C4-2B (cell line): ENCODE measurements around the gene PTPRQ.

Source experiments
- H3K27ac ChIP-seq: fragments of 450-650 bp; 2 replicates; pipeline ENCODE4 v1.5.1; 2017
- ZFX ChIP-seq: fragments of 450-650 bp; IDR thresholded peaks from 2 replicates; pipeline ENCODE4 v1.6.1; 2017
- TF ChIP-seq, protein P1 (sequence below): fragments of 450-650 bp; conservative IDR thresholded peaks from 2 replicates; pipeline ENCODE4 v1.5.1; 2017; ENCODE audit warnings: mild to moderate bottlenecking

Gene PTPRQ

DNA sequence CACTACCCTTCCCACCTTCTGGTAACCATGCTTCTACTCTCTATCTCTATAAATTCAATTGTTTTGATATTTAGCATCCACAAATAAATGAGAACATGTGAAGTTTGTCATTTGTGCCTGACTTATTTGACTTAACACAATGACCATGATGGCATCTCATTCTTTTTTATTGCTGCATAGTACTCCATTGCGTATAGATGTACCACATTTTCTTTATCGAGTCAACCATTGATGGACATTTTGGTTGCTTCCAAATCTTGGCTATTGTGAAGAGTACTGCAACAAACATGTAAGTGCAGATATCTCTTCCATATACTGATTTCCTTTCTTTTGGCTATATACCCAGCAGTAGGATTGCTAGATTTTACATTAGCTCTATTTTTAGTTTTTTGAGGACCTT is 73.6 kb downstream of the PTPRQ start:
- TF ChIP-seq, protein P1, sequence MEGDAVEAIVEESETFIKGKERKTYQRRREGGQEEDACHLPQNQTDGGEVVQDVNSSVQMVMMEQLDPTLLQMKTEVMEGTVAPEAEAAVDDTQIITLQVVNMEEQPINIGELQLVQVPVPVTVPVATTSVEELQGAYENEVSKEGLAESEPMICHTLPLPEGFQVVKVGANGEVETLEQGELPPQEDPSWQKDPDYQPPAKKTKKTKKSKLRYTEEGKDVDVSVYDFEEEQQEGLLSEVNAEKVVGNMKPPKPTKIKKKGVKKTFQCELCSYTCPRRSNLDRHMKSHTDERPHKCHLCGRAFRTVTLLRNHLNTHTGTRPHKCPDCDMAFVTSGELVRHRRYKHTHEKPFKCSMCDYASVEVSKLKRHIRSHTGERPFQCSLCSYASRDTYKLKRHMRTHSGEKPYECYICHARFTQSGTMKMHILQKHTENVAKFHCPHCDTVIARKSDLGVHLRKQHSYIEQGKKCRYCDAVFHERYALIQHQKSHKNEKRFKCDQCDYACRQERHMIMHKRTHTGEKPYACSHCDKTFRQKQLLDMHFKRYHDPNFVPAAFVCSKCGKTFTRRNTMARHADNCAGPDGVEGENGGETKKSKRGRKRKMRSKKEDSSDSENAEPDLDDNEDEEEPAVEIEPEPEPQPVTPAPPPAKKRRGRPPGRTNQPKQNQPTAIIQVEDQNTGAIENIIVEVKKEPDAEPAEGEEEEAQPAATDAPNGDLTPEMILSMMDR, result no peak
- TF ChIP-seq ZFX, result no peak

GRCh38 chr12:80531646-80532045 is 87.6 kb downstream of the PTPRQ start:
- no peak for TF ChIP-seq ZFX
- TF ChIP-seq, protein P1, result no peak
- H3K27ac ChIP-seq, result no peak overlapping the region

More for the DNA sequence above, 73.6 kb downstream of the PTPRQ start:
- no peak overlapping the region for H3K27ac ChIP-seq

DNA sequence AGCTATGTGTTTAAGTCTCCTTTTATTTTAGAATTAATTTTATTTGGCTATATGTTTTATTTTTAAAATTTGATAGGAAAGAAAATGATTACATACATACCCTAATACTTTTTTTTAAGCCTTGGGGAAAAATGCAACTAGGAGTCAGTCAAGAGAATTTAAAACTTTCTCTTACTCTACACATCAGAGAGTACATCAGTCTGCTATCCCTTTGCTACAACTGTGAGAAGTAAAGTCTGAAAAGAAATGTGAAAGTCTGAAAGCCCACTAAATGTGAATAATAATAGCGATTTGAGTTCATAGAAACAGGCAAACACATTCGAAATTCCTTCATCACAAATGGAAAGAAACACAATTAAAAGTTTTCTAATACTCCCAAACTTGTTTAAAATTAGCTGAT is 95.0 kb downstream of the PTPRQ start:
- no peak overlapping the region for H3K27ac ChIP-seq
- no peak for TF ChIP-seq ZFX
- TF ChIP-seq, protein P1, result no peak

- H3K27ac ChIP-seq, result no peak overlapping the region
- TF ChIP-seq ZFX, result no peak
- TF ChIP-seq, protein P1, result no peak
Measured at GRCh38 chr12:80549298-80549697, 105.3 kb downstream of the PTPRQ start.

DNA sequence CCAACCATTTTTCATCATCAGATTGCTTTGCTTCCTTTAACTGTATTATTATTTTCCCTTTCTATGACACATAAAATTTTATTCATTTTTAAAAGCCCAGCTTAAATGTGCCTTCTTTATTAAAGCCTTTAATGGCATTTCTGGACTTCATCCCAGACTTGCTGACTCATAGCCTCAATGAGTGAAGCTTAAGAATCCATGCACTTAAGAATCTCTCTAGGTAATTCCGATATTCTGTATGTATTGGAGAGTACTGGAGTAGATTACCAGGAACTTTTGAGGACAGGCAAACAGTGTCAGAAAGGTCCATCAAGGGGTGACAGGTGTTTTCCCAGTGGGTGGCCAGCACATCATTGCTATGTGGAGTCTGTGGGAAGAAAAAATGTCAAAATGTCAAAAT is 107.9 kb downstream of the PTPRQ start:
- peak overlapping the region; percentile 45; the same call in 1 of the 2 replicates for H3K27ac ChIP-seq
- TF ChIP-seq, protein P1, result no peak
- no peak for TF ChIP-seq ZFX

- TF ChIP-seq, protein P1, result no peak
- TF ChIP-seq ZFX, result no peak
- H3K27ac ChIP-seq, result no peak overlapping the region
Measured at GRCh38 chr12:80553316-80553715, 109.3 kb downstream of the PTPRQ start.

GRCh38 chr12:80556566-80556965 is 112.5 kb downstream of the PTPRQ start:
- no peak for TF ChIP-seq ZFX
- TF ChIP-seq, protein P1, result no peak
- H3K27ac ChIP-seq, result no peak overlapping the region
